WTC11 (cell line): Measurements from ENCODE around the gene LTA4H. TPM values are rescaled to one million over a fixed set of nuclear protein-coding genes. Genes with fewer than 3 reads are reported as not detected.

Experiments
- ATAC-seq: fragments of 200-7000 bp; cut with Tn5 transposase; 2 replicates; pipeline ENCODE4 v1.10.0; 2021; ENCODE audit warnings: mild to moderate bottlenecking, moderate library complexity
- CTCF ChIA-PET: fragments of 300-600 bp; sonication (Branson Sonifier 250); formaldehyde crosslinking; loops from one replicate; lab custom pipeline; 2021; ENCODE audit warnings: antibody characterized with exemption; lab: Charles Lee
- POLR2A ChIA-PET: fragments of 350-600 bp; sonication (Branson Sonifier 250); formaldehyde crosslinking; loops from one replicate; lab custom pipeline; 2021; ENCODE audit warnings: antibody characterized with exemption; lab: Charles Lee
- DNase-seq: peaks from one replicate; pipeline ENCODE4 v3.0.0; 2021; ENCODE audit warnings: low spot score
- H3K27ac Mint-ChIP-seq: 2 replicates; pipeline ENCODE4 v1.8.0; 2021; ENCODE audit warnings: mixed read lengths
- H3K27me3 Mint-ChIP-seq: 2 replicates; pipeline ENCODE4 v1.8.0; 2021; ENCODE audit warnings: low read depth, mild to moderate bottlenecking, moderate library complexity, mixed read lengths
- H3K36me3 Mint-ChIP-seq: 2 replicates; pipeline ENCODE4 v1.8.0; 2021; ENCODE audit warnings: mixed read lengths
- H3K4me1 Mint-ChIP-seq: 2 replicates; pipeline ENCODE4 v1.8.0; 2022; ENCODE audit warnings: mixed read lengths
- H3K4me3 Mint-ChIP-seq: 2 replicates; pipeline ENCODE4 v1.8.0; 2021; ENCODE audit warnings: mild to moderate bottlenecking, moderate library complexity, mixed read lengths
- H3K9me3 Mint-ChIP-seq: 2 replicates; pipeline ENCODE4 v1.8.0; 2021; ENCODE audit warnings: mixed read lengths
- ERG ChIP-seq: fragments of 250-450 bp; sonication (Bioruptor Pico); IDR thresholded peaks from 2 replicates; pipeline ENCODE4 v1.8.0; 2021; ENCODE audit warnings: mild to moderate bottlenecking
- FOXJ3 ChIP-seq: sonication (generic); formaldehyde crosslinking; IDR thresholded peaks from 2 replicates; pipeline ENCODE4 v1.9.0; 2021; ENCODE audit warnings: missing genetic modification reagents, mild to moderate bottlenecking, borderline replicate concordance
- GABPB1 ChIP-seq: sonication (generic); formaldehyde crosslinking; IDR thresholded peaks from 2 replicates; pipeline ENCODE4 v1.8.1; 2023; ENCODE audit warnings: mild to moderate bottlenecking, missing genetic modification reagents
- IRF1 ChIP-seq: sonication (generic); formaldehyde crosslinking; IDR thresholded peaks from 2 replicates; pipeline ENCODE4 v1.8.0; 2023; ENCODE audit warnings: missing genetic modification reagents
- JAZF1 ChIP-seq: fragments of 250-450 bp; sonication (Bioruptor Pico); IDR thresholded peaks from 2 replicates; pipeline ENCODE4 v1.9.0; 2021; ENCODE audit warnings: moderate library complexity, mild to moderate bottlenecking, inconsistent platforms
- MYBL2 ChIP-seq: sonication (generic); formaldehyde crosslinking; IDR thresholded peaks from 2 replicates; pipeline ENCODE4 v1.8.1; 2023; ENCODE audit warnings: mild to moderate bottlenecking, moderate library complexity, missing genetic modification reagents
- RELA ChIP-seq: sonication (generic); formaldehyde crosslinking; IDR thresholded peaks from 2 replicates; pipeline ENCODE4 v1.8.1; 2022; ENCODE audit warnings: missing genetic modification reagents, mild to moderate bottlenecking, borderline replicate concordance
- SMAD3 ChIP-seq: sonication (generic); formaldehyde crosslinking; IDR thresholded peaks from 2 replicates; pipeline ENCODE4 v1.8.0; 2022; ENCODE audit warnings: missing genetic modification reagents, mild to moderate bottlenecking, borderline replicate concordance
- ZBTB21 ChIP-seq: sonication (generic); formaldehyde crosslinking; IDR thresholded peaks from 2 replicates; pipeline ENCODE4 v1.8.1; 2023; ENCODE audit warnings: mild to moderate bottlenecking, missing genetic modification reagents, borderline replicate concordance
- ZNF263 ChIP-seq: sonication (generic); formaldehyde crosslinking; IDR thresholded peaks from 2 replicates; pipeline ENCODE4 v1.8.1; 2022; ENCODE audit warnings: low read depth, mild to moderate bottlenecking, moderate library complexity, missing genetic modification reagents
- ZNF396 ChIP-seq: fragments of 250-450 bp; sonication (Bioruptor Pico); IDR thresholded peaks from 2 replicates; pipeline ENCODE4 v1.8.0; 2021; ENCODE audit warnings: mild to moderate bottlenecking, moderate library complexity, borderline replicate concordance
- ZNF416 ChIP-seq: fragments of 250-450 bp; sonication (Bioruptor Pico); IDR thresholded peaks from 2 replicates; pipeline ENCODE4 v1.9.0; 2021; ENCODE audit warnings: mild to moderate bottlenecking, inconsistent platforms
- total RNA-seq: library from RNA; stranded (reverse); gene quantifications from 3 replicates; pipeline ENCODE4 v1.2.3, GENCODE V29; 2021
- TF ChIP-seq, protein P1 (sequence below): sonication (generic); formaldehyde crosslinking; IDR thresholded peaks from 2 replicates; pipeline ENCODE4 v1.8.1; 2023; ENCODE audit warnings: mild to moderate bottlenecking, missing genetic modification reagents, borderline replicate concordance
- TF ChIP-seq, protein P2 (sequence below): sonication (generic); formaldehyde crosslinking; IDR thresholded peaks from 2 replicates; pipeline ENCODE4 v1.8.0; 2023; ENCODE audit warnings: mild to moderate bottlenecking, missing genetic modification reagents
- TF ChIP-seq, protein P3 (sequence below): sonication (generic); formaldehyde crosslinking; IDR thresholded peaks from 2 replicates; pipeline ENCODE4 v1.8.1; 2023; ENCODE audit warnings: mild to moderate bottlenecking, missing genetic modification reagents
- TF ChIP-seq, protein P4 (sequence below): sonication (generic); formaldehyde crosslinking; IDR thresholded peaks from 2 replicates; pipeline ENCODE4 v1.8.1; 2022; ENCODE audit warnings: low read depth, missing genetic modification reagents, borderline replicate concordance

The LTA4H gene
- total RNA-seq, 1 experiment from 2014 or later, result 134 TPM

- DNase-seq (no peak), ATAC-seq (no peak)
- no peak for TF ChIP-seq JAZF1 (CRISPR knock-in tag)
- TF ChIP-seq ZNF396 (CRISPR knock-in tag), result no peak
- no peak for TF ChIP-seq IRF1
- no peak for TF ChIP-seq ERG
- no peak for TF ChIP-seq MYBL2
- TF ChIP-seq, protein P1, sequence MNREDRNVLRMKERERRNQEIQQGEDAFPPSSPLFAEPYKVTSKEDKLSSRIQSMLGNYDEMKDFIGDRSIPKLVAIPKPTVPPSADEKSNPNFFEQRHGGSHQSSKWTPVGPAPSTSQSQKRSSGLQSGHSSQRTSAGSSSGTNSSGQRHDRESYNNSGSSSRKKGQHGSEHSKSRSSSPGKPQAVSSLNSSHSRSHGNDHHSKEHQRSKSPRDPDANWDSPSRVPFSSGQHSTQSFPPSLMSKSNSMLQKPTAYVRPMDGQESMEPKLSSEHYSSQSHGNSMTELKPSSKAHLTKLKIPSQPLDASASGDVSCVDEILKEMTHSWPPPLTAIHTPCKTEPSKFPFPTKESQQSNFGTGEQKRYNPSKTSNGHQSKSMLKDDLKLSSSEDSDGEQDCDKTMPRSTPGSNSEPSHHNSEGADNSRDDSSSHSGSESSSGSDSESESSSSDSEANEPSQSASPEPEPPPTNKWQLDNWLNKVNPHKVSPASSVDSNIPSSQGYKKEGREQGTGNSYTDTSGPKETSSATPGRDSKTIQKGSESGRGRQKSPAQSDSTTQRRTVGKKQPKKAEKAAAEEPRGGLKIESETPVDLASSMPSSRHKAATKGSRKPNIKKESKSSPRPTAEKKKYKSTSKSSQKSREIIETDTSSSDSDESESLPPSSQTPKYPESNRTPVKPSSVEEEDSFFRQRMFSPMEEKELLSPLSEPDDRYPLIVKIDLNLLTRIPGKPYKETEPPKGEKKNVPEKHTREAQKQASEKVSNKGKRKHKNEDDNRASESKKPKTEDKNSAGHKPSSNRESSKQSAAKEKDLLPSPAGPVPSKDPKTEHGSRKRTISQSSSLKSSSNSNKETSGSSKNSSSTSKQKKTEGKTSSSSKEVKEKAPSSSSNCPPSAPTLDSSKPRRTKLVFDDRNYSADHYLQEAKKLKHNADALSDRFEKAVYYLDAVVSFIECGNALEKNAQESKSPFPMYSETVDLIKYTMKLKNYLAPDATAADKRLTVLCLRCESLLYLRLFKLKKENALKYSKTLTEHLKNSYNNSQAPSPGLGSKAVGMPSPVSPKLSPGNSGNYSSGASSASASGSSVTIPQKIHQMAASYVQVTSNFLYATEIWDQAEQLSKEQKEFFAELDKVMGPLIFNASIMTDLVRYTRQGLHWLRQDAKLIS (CRISPR knock-in tag), result no peak
- TF ChIP-seq ZNF263, result no peak
- TF ChIP-seq, protein P2, sequence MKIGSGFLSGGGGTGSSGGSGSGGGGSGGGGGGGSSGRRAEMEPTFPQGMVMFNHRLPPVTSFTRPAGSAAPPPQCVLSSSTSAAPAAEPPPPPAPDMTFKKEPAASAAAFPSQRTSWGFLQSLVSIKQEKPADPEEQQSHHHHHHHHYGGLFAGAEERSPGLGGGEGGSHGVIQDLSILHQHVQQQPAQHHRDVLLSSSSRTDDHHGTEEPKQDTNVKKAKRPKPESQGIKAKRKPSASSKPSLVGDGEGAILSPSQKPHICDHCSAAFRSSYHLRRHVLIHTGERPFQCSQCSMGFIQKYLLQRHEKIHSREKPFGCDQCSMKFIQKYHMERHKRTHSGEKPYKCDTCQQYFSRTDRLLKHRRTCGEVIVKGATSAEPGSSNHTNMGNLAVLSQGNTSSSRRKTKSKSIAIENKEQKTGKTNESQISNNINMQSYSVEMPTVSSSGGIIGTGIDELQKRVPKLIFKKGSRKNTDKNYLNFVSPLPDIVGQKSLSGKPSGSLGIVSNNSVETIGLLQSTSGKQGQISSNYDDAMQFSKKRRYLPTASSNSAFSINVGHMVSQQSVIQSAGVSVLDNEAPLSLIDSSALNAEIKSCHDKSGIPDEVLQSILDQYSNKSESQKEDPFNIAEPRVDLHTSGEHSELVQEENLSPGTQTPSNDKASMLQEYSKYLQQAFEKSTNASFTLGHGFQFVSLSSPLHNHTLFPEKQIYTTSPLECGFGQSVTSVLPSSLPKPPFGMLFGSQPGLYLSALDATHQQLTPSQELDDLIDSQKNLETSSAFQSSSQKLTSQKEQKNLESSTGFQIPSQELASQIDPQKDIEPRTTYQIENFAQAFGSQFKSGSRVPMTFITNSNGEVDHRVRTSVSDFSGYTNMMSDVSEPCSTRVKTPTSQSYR (CRISPR knock-in tag), result no peak
- no peak for TF ChIP-seq RELA
- no peak for TF ChIP-seq FOXJ3 (CRISPR knock-in tag)
- no peak for TF ChIP-seq ZBTB21 (CRISPR knock-in tag)
- TF ChIP-seq, protein P3, sequence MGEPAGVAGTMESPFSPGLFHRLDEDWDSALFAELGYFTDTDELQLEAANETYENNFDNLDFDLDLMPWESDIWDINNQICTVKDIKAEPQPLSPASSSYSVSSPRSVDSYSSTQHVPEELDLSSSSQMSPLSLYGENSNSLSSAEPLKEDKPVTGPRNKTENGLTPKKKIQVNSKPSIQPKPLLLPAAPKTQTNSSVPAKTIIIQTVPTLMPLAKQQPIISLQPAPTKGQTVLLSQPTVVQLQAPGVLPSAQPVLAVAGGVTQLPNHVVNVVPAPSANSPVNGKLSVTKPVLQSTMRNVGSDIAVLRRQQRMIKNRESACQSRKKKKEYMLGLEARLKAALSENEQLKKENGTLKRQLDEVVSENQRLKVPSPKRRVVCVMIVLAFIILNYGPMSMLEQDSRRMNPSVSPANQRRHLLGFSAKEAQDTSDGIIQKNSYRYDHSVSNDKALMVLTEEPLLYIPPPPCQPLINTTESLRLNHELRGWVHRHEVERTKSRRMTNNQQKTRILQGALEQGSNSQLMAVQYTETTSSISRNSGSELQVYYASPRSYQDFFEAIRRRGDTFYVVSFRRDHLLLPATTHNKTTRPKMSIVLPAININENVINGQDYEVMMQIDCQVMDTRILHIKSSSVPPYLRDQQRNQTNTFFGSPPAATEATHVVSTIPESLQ (CRISPR knock-in tag), result no peak
- no peak for TF ChIP-seq SMAD3 (CRISPR knock-in tag)
- Mint-ChIP-seq H3K4me1 (peaks cover 6% of the 10 kb centered on the region), H3K9me3 (no peaks in the 10 kb centered on the region), H3K36me3 (peaks cover 26% of the 10 kb centered on the region), H3K27me3 (no peaks in the 10 kb centered on the region), H3K27ac (no peak overlapping the region), H3K4me3 (no peak overlapping the region)
- CTCF ChIA-PET, result no interaction called here
- POLR2A ChIA-PET, result no interaction called here
Observed at GRCh38 chr12:96029826-96030225, 5.6 kb downstream of the LTA4H start.

- no peaks in the 10 kb centered on the region for H3K9me3 Mint-ChIP-seq
- no peaks in the 10 kb centered on the region for H3K27me3 Mint-ChIP-seq
- DNase-seq, result no peak
- no peak for ATAC-seq
- peaks cover 39% of the 10 kb centered on the region for H3K36me3 Mint-ChIP-seq
- ChIA-PET POLR2A (no interaction called here), CTCF (no interaction called here)
- H3K27ac Mint-ChIP-seq, result no peak overlapping the region
- no peak overlapping the region for H3K4me3 Mint-ChIP-seq
- peaks cover 6% of the 10 kb centered on the region for H3K4me1 Mint-ChIP-seq
- TF ChIP-seq GABPB1 (CRISPR knock-in tag), result no peak
- no peak for TF ChIP-seq ZNF416 (CRISPR knock-in tag)
- TF ChIP-seq, protein P3 (CRISPR knock-in tag), result no peak
- TF ChIP-seq, protein P4, sequence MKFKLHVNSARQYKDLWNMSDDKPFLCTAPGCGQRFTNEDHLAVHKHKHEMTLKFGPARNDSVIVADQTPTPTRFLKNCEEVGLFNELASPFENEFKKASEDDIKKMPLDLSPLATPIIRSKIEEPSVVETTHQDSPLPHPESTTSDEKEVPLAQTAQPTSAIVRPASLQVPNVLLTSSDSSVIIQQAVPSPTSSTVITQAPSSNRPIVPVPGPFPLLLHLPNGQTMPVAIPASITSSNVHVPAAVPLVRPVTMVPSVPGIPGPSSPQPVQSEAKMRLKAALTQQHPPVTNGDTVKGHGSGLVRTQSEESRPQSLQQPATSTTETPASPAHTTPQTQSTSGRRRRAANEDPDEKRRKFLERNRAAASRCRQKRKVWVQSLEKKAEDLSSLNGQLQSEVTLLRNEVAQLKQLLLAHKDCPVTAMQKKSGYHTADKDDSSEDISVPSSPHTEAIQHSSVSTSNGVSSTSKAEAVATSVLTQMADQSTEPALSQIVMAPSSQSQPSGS, result no peak
Observed at GRCh38 chr12:96028538-96028937, 6.8 kb downstream of the LTA4H start.
